ENCODE measurements around the gene REEP1.
A peak's percentile ranks its signal among the peaks of the same experiment; 100 is the strongest.

Gene REEP1, protein sequence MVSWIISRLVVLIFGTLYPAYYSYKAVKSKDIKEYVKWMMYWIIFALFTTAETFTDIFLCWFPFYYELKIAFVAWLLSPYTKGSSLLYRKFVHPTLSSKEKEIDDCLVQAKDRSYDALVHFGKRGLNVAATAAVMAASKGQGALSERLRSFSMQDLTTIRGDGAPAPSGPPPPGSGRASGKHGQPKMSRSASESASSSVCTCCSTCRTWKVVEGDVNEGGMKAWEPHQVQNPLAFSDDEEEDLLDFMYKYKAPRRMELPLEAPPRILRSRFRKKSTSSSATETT

DNA sequence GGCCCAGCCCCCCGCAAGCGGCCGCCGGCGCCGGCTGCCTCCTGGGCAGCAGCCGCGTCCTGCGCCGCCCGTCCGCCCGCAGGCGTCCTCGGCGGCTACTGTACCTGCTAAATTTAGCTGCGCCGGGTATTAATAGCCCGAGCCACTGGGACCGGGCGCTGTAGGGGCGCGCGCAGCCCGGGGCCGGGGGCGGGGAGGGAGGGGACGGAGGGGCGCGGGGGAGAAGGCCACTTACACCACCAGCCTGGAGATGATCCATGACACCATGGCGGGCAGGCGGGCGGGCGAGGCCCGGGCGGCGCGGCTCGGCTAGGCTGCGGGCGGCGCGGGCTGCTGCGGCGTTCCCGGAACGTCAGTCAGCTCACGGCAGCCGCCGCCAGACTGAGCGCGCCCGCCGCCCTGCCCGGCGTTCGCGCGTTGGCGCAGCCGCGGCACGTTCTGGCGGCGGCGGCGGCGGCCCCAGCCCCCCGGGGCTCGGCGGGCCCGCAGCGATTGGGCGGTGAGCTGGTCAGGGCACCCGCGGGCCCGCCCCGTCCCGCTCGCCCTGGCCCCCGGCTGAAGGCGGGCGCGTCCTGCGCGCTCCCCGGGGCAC, at the start of gene REEP1:
Gene REEP1 (minus strand): TSS at position 383 of the 592 bp plus-strand sequence. CDS start 116 bp downstream, at position 267.
- DNase-seq (ENCODE audit: insufficient read length, low spot score): peak; percentile 45
- TF ChIP-seq, protein P1, sequence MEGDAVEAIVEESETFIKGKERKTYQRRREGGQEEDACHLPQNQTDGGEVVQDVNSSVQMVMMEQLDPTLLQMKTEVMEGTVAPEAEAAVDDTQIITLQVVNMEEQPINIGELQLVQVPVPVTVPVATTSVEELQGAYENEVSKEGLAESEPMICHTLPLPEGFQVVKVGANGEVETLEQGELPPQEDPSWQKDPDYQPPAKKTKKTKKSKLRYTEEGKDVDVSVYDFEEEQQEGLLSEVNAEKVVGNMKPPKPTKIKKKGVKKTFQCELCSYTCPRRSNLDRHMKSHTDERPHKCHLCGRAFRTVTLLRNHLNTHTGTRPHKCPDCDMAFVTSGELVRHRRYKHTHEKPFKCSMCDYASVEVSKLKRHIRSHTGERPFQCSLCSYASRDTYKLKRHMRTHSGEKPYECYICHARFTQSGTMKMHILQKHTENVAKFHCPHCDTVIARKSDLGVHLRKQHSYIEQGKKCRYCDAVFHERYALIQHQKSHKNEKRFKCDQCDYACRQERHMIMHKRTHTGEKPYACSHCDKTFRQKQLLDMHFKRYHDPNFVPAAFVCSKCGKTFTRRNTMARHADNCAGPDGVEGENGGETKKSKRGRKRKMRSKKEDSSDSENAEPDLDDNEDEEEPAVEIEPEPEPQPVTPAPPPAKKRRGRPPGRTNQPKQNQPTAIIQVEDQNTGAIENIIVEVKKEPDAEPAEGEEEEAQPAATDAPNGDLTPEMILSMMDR (IDR thresholded peaks at IDR 0.05; ENCODE audit: insufficient read depth, missing control alignments): no peak
- no peak for FAIRE-seq

DNA sequence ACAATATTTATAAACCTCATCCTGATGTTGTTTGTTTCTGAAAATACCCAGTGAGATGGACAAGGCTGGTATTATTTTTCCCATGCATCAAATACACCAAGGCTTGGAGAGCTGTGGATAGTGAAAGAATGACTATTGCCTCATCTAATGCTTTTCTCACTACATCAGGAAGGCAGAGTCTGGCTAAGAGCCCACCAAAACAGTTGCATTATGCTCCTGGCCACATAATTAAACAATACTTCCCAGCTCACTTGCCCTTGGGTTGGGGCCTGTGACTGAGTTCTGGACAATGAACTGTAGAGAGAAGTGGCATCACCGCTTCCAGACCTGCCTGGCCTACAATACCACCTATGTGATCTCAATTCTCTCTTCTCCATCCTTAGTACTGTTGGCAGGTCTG, 46.4 kb upstream of the REEP1 start:
- TF ChIP-seq, protein P1 (IDR thresholded peaks at IDR 0.05; ENCODE audit: insufficient read depth, missing control alignments): no peak
- FAIRE-seq (no peak), DNase-seq (ENCODE audit: insufficient read length, low spot score) (no peak)

DNA sequence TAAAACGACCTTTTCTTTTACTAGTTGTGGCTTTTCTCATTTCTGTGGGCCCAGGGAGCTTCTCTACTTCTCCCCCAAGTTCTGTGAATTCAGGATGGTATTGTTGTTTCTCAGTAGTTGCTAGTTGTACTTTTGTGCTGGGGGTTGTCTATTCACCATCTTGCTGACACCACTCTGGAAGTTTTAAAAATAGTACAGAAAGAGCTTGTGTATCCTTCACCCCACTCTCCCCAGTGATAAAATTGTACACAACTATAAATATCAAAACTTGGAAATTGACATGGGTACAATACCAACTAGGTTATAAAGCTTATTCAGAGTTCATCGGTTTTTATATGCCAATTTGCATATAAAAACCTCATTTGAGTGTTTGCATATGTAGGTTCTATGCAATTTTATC, 45.3 kb upstream of the REEP1 start:
- TF ChIP-seq, protein P1 (IDR thresholded peaks at IDR 0.05; ENCODE audit: insufficient read depth, missing control alignments): no peak
- FAIRE-seq (no peak), DNase-seq (ENCODE audit: insufficient read length, low spot score) (no peak)

DNA sequence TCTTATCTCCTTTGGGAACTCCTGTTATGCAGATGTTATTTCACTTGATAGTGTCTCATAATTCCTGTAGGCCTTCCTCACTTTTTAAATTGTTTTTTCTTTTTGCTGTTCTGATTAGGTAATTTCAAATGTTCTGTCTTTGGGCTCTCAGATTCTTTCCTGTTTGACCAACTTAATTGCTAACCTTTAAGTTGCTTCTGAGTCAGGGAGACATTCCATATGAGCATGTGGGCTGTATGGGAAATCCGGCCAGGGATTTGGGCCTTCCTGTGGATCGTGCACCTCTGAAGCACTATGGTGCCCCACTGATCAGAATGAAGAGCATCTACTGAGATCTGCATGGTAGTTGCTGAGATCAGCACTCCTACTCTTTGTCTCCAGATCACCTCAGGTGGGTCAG, 44.7 kb upstream of the REEP1 start:
- DNase-seq (ENCODE audit: insufficient read length, low spot score) (no peak), FAIRE-seq (no peak)
- TF ChIP-seq, protein P1 (IDR thresholded peaks at IDR 0.05; ENCODE audit: insufficient read depth, missing control alignments): no peak

DNA sequence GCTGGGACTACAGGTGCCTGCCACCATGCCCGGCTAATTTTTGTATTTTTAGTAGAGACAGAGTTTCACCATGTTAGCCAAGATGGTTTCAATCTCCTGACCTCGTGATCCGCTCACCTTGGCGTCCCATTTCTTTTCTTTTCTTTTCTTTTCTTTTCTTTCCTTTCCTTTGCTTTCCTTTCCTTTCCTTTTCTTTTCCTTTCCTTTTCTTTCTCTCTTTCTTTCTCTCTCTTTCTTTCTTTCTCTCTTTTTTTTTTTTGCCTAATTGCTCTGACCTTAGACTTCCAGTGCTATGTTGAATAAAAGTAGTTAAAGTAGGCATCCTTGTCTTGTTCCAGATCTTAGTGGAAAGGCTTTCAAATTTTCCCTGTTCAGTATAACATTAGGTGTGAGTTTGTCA, 41.0 kb upstream of the REEP1 start:
- DNase-seq (ENCODE audit: insufficient read length, low spot score) (no peak), FAIRE-seq (no peak)
- TF ChIP-seq, protein P1 (IDR thresholded peaks at IDR 0.05; ENCODE audit: insufficient read depth, missing control alignments): no peak

DNA sequence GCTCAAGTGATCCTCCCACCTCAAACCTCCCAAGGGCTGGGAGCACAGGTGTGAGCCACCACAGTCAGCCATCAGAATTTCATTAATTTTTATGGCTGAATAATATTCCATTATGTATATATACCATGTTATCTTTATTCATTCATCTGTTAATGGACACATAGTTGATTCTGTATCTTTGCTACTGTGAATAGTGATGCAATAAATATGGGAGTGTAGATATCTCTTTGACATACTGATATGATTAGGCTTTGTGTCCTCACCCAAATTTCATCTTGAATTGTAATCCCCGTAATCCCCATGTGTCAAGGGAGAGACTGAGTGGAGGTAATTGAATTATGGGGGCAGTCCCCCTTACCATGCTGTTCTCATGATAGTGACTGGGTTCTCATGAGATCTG, 38.2 kb upstream of the REEP1 start:
- DNase-seq (ENCODE audit: insufficient read length, low spot score) (no peak), FAIRE-seq (no peak)
- TF ChIP-seq, protein P1 (IDR thresholded peaks at IDR 0.05; ENCODE audit: insufficient read depth, missing control alignments): no peak
